ENCODE data around the gene LTB. TPM values are rescaled to one million over a fixed set of nuclear protein-coding genes. Genes with fewer than 3 reads are reported as not detected.

The LTB gene
- total and polyA plus RNA-seq, 4 donors, result 9.8 to 31.9 (median 12.2) TPM

DNA sequence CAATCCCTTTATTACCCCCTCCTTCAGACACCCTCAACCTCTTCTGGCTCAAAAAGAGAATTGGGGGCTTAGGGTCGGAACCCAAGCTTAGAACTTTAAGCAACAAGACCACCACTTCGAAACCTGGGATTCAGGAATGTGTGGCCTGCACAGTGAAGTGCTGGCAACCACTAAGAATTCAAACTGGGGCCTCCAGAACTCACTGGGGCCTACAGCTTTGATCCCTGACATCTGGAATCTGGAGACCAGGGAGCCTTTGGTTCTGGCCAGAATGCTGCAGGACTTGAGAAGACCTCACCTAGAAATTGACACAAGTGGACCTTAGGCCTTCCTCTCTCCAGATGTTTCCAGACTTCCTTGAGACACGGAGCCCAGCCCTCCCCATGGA lies 4.7 kb downstream of the LTB start:
- H3K4me1 ChIP-seq (ENCODE audit: control insufficient read depth in 5 of 5, insufficient read depth in 5 of 5, low read length in 5 of 5), result peaks cover 2 to 9% (median 6%) of the 10 kb centered on the region in 5 donors
- no peak for DNase-seq
- ATAC-seq (ENCODE audit: insufficient read depth, low FRiP score), result no peak
- no peak overlapping the region for H3K27ac ChIP-seq (ENCODE audit: low read depth in 1 of 2, low read length in 1 of 2)
- H3K36me3 ChIP-seq (ENCODE audit: control insufficient read depth in 4 of 4, insufficient read depth in 4 of 4, low read length in 4 of 4), result no peaks in the 10 kb centered on the region
- no peak overlapping the region for H3K4me3 ChIP-seq
- no peaks in the 10 kb centered on the region for H3K9me3 ChIP-seq (ENCODE audit: control insufficient read depth in 4 of 4, insufficient read depth in 3 of 4, low read length in 3 of 4)
- H3K27me3 ChIP-seq (ENCODE audit: control insufficient read depth in 3 of 3, insufficient read depth in 3 of 3, low read length in 2 of 3), result peaks cover 0 to 4% (median 0%) of the 10 kb centered on the region in 3 donors
- TF ChIP-seq, protein P1, sequence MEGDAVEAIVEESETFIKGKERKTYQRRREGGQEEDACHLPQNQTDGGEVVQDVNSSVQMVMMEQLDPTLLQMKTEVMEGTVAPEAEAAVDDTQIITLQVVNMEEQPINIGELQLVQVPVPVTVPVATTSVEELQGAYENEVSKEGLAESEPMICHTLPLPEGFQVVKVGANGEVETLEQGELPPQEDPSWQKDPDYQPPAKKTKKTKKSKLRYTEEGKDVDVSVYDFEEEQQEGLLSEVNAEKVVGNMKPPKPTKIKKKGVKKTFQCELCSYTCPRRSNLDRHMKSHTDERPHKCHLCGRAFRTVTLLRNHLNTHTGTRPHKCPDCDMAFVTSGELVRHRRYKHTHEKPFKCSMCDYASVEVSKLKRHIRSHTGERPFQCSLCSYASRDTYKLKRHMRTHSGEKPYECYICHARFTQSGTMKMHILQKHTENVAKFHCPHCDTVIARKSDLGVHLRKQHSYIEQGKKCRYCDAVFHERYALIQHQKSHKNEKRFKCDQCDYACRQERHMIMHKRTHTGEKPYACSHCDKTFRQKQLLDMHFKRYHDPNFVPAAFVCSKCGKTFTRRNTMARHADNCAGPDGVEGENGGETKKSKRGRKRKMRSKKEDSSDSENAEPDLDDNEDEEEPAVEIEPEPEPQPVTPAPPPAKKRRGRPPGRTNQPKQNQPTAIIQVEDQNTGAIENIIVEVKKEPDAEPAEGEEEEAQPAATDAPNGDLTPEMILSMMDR (IDR thresholded peaks at IDR 0.05; ENCODE audit: control extremely low read depth, extremely low read depth), result no peak
- WGBS, 2 donors, result 87 to 90% methylated on average over 3 of the region's 3 CpGs
- H3K9ac ChIP-seq (ENCODE audit: insufficient read depth in 1 of 2, low read length in 2 of 2), result no peak overlapping the region

GRCh38 chr6:31576897-31577578 lies 5.2 kb downstream of the LTB start:
- no peak overlapping the region for H3K27ac ChIP-seq (ENCODE audit: low read depth in 1 of 2, low read length in 1 of 2)
- H3K27me3 ChIP-seq (ENCODE audit: control insufficient read depth in 3 of 3, insufficient read depth in 3 of 3, low read length in 2 of 3), result peaks cover 0 to 4% (median 0%) of the 10 kb centered on the region in 3 donors
- no peaks in the 10 kb centered on the region for H3K9me3 ChIP-seq (ENCODE audit: control insufficient read depth in 4 of 4, insufficient read depth in 3 of 4, low read length in 3 of 4)
- DNase-seq, result no peak
- no peak overlapping the region for H3K9ac ChIP-seq (ENCODE audit: insufficient read depth in 1 of 2, low read length in 2 of 2)
- no peak overlapping the region for H3K4me3 ChIP-seq
- H3K4me1 ChIP-seq (ENCODE audit: control insufficient read depth in 5 of 5, insufficient read depth in 5 of 5, low read length in 5 of 5), result peaks cover 2 to 8% (median 5%) of the 10 kb centered on the region in 5 donors
- 83% methylated on average over 16 to 19 of the region's 19 CpGs for WGBS, 2 donors
- TF ChIP-seq, protein P1 (IDR thresholded peaks at IDR 0.05; ENCODE audit: control extremely low read depth, extremely low read depth), result no peak
- no peak for ATAC-seq (ENCODE audit: insufficient read depth, low FRiP score)
- no peaks in the 10 kb centered on the region for H3K36me3 ChIP-seq (ENCODE audit: control insufficient read depth in 4 of 4, insufficient read depth in 4 of 4, low read length in 4 of 4)

DNA sequence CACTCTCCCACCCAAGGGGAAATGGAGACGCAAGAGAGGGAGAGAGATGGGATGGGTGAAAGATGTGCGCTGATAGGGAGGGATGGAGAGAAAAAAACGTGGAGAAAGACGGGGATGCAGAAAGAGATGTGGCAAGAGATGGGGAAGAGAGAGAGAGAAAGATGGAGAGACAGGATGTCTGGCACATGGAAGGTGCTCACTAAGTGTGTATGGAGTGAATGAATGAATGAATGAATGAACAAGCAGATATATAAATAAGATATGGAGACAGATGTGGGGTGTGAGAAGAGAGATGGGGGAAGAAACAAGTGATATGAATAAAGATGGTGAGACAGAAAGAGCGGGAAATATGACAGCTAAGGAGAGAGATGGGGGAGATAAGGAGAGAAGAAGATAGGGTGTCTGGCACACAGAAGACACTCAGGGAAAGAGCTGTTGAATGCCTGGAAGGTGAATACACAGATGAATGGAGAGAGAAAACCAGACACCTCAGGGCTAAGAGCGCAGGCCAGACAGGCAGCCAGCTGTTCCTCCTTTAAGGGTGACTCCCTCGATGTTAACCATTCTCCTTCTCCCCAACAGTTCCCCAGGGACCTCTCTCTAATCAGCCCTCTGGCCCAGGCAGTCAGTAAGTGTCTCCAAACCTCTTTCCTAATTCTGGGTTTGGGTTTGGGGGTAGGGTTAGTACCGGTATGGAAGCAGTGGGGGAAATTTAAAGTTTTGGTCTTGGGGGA lies 6.1 kb downstream of the LTB start:
- no peaks in the 10 kb centered on the region for H3K9me3 ChIP-seq (ENCODE audit: control insufficient read depth in 4 of 4, insufficient read depth in 3 of 4, low read length in 3 of 4)
- TF ChIP-seq, protein P1 (IDR thresholded peaks at IDR 0.05; ENCODE audit: control extremely low read depth, extremely low read depth), result no peak
- H3K9ac ChIP-seq (ENCODE audit: insufficient read depth in 1 of 2, low read length in 2 of 2), result no peak overlapping the region
- no peak overlapping the region for H3K4me3 ChIP-seq
- no peaks in the 10 kb centered on the region for H3K36me3 ChIP-seq (ENCODE audit: control insufficient read depth in 4 of 4, insufficient read depth in 4 of 4, low read length in 4 of 4)
- no peak for ATAC-seq (ENCODE audit: insufficient read depth, low FRiP score)
- WGBS, 2 donors, result 66% methylated on average over 8 of the region's 8 CpGs
- H3K4me1 ChIP-seq (ENCODE audit: control insufficient read depth in 5 of 5, insufficient read depth in 5 of 5, low read length in 5 of 5), result no peaks in the 10 kb centered on the region
- H3K27ac ChIP-seq (ENCODE audit: low read depth in 1 of 2, low read length in 1 of 2), result no peak overlapping the region
- peaks cover 0 to 4% (median 0%) of the 10 kb centered on the region in 3 donors for H3K27me3 ChIP-seq (ENCODE audit: control insufficient read depth in 3 of 3, insufficient read depth in 3 of 3, low read length in 2 of 3)
- no peak for DNase-seq

All from lung (tissue), 12 donors.